ENCODE data around the gene PTGER1.

The PTGER1 gene

GRCh38 chr19:14502334-14503092, 27.4 kb upstream of the PTGER1 start:
- no peak for DNase-seq

DNA sequence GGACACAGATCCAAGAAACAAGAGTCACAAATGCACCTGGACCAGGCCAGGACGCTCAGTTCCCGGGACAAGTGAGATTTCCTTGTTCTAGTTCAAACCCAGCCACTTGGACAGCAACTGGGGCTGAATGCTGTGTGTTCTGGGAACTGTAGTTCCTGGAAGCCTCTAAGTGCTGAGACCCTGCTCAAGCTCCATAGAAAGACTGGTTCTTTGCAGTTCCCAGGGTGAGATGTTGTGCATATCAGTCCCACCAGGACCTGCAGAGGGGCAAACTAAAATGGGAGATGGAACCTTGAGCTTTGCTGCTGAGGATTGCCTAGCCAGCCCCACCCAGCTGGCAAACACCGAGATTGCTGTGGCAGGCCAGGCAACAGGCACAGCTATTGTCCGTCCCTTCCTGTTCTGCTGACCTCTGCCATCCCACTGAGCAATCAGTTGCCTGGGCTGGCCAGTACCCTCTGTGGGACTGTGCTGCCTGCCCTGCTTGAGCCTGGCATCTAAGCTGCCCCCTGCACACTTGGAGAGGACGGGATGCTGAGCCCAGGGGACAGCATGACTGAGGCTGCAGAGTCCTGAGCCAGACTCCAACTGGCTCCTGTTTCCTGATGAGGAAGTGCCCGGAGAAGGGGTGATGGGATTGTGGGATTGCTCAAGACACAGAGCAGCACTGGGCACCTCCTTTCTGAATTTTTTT, 22.2 kb upstream of the PTGER1 start:
- no peak for DNase-seq

DNA sequence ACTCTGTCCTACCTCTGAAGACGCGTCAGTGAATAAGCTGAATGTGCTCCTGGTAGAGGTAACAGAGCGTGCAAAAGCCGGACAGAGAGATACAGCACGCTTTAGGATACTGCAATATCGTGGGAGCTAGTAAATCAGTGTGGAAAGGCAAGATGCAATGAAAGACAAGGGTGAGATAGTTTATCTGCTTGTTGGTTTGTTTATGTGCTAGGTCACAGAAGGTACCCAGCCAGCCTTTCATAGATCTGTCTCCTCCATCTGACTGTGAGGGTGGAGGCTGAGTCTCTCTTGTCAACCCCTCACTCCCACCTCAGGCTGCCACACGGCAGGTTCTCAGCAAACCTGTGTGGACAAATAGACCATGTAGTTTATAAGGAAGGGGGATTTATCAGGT, 21.7 kb upstream of the PTGER1 start:
- DNase-seq: no peak

DNA sequence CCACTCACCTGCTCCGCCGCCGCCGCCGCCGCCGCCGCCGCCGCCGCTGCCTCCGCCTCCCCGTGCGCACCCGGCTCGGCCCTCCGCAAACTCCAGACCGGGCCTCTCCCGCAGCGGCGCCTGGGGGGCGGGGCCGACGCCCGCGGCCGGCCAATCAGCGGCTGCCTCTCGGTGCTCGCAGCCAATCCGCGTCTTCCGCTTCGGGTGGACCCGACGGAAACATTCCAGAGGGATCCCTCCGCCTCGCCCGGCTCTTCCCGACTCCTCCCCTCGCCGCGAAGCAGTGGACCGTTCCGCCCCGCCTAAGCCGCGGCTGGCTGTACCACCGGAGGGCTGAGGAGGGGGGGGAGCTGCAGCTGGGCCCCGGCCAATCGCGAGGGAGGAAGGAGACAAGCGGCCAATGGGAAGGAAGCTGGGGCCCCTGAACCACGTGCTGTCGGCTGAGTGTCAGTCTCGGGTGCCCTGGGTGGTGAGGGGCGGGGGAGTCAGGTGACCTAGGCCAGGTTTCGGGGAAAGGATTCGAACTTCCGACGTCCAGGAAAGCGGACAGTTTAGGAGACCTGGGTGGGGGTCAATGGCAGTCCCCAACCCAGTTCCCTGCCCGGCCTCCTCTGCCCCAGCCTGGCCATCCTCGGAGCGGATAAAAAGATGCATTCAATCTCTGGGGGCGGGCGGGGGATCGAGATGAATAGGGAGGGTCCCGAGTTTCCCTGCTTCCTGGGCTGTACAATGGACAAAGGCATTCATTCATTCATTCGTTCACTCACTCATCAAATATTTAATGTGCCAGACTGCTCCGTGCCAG, 21.1 kb upstream of the PTGER1 start, which contains the start of gene GIPC1:
TSS of gene GIPC1 (minus strand) at position 99 of the 805 bp plus-strand sequence. CDS start 13,151 bp downstream, outside the sequence.
- DNase-seq: peak; percentile 97

- no peak for DNase-seq
These were observed 20.5 kb upstream of the PTGER1 start for GRCh38 chr19:14495672-14496028.

DNA sequence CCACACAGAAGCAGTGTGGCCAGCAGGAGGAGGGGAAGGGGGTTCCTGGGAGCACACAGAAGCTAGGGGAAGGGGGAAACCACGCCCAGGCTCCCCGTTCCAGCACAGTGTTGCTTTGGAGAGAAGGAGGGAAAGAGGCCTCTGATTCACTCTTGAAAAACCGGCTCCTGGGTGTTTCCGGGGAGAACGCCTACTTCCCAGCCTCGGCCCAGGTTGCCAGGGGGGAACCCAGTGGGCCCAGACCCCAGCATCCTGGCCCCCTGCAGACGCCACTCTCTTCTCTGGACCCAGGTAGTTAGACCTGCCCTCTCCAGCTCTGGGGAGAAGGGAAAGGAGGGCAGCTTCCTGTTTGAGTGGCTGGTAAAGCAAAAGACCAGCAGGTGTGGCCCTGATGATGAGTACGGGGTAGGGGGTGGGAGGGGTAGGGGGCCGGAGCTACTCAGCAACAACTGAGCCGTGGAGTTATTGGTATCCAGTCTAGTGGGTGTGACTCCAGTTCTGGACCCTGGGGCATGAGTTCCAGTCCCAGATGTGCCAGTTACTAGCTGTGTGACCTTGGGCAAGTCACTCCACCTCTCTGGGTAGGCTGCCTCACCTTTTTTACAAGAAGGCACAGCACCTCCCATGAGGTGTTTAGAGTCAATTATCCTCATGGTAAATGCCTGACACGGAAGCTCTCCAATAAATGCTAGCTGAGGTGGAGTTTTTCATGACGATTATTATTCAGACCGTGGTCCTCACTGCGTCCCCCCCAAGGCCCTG, 19.9 kb upstream of the PTGER1 start:
- DNase-seq: no peak

DNA sequence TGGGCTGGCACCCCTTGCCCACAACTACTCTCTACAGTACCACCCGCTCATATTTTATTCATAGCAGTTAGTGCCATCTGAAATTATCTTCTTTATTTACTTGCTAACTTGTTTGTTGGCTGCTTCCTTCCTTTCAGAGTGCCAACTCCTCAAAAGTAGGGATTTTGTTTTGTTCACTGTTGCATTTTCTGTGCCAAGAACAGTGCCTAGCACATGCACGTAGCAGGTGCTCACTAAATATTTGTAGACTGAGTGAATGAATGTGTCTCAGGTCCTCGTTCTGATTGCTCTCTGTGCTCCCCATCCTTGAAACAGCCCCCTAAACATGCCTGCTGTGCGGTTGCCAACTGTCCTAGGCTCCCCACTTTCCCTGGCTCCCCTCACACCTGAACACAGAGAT, 19.3 kb upstream of the PTGER1 start:
- no peak for DNase-seq

DNA sequence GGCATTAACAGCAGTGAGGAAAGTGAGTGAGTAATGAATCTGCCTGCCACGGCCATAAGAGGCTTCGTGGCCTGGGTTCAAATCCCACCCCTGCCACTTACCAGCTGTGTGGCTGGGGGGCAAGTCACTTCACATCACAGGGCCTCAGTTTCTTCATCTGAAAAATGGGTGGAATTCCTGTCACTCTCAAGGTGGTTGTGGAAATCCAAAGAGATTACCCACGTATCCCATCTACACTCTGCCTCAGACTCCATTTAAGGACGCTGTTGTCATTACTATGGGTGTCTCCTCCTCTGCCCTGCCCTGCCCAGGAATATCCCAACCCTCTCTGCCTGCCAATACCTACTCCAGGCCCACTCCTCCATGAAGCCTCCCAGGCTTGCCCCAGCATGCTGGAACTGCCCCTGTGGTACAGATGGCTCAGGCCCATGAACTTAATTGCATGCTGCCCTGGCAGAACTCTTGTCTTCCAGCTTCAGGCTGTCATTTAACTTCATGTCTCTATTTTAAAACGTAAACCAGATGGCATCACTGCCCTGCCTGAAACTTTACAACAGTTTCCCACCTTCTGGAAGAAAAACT, 17.7 kb upstream of the PTGER1 start:
- no peak for DNase-seq

- DNase-seq: no peak
These were observed 12.4 kb upstream of the PTGER1 start for GRCh38 chr19:14487370-14488125.

- no peak for DNase-seq
These were observed 7.2 kb upstream of the PTGER1 start for GRCh38 chr19:14482172-14482941.

DNA sequence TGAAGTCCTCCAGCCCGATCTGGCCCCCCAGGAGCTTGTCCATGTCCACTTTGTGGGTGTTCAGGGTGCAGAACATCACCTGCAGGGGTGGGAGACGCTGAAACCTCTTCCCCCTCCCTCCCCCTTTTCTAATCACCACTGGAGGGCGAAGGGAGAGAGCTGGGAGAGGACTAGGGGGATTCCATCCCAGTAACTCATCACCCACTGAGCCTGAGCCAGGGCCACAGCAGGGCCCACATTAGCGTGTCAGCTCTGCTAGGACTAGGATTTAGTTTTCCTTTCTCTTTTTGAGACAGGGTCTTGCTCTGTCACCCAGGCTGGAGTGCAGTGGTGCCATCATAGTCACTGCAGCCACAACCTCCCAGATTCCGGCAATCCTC, 5.5 kb upstream of the PTGER1 start:
- DNase-seq: no peak

- DNase-seq: peak; percentile 17
These were observed 5.0 kb upstream of the PTGER1 start for GRCh38 chr19:14479975-14480699.

- no peak for DNase-seq
These were observed 4.3 kb upstream of the PTGER1 start for GRCh38 chr19:14479309-14479974.

GRCh38 chr19:14478113-14478545, 3.0 kb upstream of the PTGER1 start:
- no peak for DNase-seq

DNA sequence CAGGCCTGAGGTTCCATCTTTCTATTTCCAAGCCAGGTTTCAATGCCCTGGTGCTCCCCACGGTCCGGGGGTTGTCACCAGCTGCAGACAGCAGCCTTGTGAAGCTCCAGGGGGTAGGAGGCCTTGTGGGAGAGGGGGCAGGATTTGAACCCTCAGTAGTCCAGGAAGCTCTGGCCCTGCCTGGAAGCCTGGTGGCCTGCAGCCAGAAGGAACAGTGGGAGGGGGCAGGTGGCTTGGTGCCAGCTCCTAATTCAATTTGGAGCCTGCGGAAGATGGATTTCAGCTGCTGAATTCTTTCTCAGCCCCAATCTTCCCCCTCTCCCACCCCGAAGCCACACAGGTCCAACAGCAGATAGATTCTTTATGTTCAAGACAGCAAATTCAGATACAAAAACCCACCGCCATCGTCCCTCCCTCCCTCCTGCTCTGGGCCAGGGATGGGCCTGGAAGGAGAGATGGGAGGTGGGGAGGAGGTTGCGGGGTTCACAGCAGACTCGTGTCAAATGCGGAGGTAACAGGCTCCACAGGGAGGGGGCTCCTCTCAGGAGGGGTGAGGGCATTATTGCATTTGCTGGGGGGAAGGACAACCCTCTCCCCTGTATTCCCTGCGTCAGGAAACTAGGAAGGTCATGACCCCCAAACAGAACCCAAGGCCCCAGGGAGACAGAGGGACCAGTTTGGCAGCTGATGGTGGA, 2.4 kb upstream of the PTGER1 start:
- DNase-seq: no peak

DNA sequence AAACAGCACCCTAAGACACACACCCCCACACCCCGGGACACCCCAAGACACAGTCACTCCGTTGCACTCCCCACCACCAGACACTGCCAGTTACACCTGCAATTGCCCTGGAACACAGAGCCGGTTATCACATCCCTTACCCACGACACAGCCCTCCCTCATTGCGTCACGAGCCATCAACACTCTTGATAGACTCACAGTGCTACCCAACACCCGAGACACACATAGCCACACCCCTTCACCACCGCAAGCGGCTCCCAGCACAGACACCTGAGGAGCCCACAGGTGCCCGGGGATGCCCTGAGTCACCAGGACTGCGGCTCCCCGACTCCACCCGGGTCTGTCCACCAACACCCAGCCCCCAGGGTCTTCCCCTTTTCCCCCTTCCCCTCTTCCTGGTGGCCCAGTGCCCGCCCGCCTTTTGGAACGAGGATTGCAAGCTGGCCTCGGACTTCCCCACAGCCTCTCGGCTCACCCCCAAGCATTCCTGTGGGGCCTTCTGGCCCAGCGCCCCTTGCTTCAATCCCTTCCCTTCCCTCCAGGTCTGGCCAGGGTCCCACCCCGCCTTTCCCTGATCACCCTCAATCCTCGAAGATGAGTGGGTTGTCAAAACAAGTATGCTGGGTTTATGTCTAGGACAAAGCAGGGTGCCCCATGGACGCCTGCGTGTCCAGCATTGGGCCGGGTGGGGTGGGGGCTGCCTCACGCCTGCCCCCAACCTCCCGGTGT, 1.7 kb upstream of the PTGER1 start:
- DNase-seq: peak; percentile 36

GRCh38 chr19:14476327-14476672, 1.1 kb upstream of the PTGER1 start:
- DNase-seq: no peak

GRCh38 chr19:14474827-14475226, 327 bp downstream of the PTGER1 start:
- DNase-seq: no peak
